GM20000 (cell line): ENCODE data around the gene INHBB.

Source experiments
- DNase-seq: peaks from one replicate; pipeline ENCODE4 v3.0.0; 2012; ENCODE audit warnings: low spot score
- TF ChIP-seq, protein P1 (sequence below): IDR thresholded peaks from 2 replicates; pipeline ENCODE4 v1.5.1; 2012; ENCODE audit warnings: mild to moderate bottlenecking, control low read depth; ENCODE audit errors: extremely low read depth, missing control alignments

The INHBB gene

DNA sequence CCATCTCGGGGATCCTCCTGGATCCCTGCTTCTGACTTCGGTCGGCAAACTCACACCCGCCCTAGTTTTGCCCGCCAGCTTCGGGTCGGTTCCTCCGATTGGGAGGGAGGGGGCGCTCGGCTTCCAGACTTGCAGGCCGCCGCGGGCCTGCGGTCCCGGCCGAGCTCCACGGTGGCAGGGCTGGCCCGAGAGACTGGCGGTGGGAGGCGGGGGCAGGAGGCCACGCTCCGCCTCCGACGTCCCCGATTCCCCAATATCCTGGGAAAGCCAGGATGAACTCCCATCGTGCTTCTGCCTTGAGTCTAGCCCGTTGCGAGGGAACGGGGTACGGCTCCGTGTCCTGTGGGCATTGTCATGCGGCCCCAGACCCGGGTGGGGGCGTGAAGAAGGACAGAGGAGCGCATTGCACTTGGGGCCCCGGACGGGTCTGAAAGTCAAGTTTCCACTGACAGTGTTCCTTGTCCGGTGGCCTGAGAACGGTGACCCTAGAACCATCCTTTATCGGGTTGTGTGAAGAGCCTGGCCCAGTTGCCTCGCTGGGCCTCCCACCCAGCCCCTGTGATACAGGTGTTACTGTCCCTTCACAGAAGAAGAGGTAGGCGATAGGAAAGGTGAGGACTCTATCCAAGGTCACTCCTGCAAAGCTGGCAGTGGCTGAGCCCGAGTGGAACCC lies 2.4 kb upstream of the INHBB start:
- TF ChIP-seq, protein P1, sequence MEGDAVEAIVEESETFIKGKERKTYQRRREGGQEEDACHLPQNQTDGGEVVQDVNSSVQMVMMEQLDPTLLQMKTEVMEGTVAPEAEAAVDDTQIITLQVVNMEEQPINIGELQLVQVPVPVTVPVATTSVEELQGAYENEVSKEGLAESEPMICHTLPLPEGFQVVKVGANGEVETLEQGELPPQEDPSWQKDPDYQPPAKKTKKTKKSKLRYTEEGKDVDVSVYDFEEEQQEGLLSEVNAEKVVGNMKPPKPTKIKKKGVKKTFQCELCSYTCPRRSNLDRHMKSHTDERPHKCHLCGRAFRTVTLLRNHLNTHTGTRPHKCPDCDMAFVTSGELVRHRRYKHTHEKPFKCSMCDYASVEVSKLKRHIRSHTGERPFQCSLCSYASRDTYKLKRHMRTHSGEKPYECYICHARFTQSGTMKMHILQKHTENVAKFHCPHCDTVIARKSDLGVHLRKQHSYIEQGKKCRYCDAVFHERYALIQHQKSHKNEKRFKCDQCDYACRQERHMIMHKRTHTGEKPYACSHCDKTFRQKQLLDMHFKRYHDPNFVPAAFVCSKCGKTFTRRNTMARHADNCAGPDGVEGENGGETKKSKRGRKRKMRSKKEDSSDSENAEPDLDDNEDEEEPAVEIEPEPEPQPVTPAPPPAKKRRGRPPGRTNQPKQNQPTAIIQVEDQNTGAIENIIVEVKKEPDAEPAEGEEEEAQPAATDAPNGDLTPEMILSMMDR = peak; percentile 73
- DNase-seq = peak; percentile 84

DNA sequence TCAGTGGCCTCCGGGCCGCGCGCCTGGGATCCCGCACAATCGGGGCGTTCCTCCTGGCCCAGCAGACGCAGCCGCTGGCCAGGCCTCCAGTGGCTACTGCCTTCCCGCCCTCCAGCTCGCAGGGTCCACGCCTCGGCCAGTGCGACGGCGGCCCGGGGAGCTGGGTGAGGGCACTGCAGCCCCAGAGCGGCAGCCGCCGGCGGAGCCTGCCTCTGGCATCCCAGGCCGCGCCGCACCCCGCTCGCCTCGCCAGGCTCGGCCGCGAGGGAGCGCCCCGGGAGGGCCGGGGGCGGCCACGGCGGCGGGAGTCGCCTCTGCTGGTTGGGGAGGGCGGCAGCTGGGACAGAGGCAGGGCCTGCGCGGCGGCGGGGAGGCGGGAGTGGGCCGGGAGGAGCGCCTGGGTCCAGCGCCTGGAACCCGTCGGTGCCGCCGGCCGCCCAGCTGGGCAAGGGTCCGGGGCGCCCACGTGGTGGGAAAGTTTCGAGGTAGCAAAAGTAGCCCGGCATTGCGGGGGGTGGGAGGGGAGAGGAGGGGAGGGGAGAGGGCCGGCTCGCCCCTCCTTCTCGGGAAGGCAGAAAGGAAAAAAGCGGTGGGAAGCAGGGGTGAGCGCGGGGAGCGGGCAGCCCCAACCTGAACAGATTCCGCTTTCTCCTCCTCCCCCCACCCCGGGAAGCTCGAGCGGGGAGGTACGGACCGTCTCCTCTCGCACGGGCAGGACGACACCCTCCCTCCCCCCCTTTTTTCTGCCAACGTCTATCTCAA lies 1.5 kb upstream of the INHBB start:
- DNase-seq = peak; percentile 50
- TF ChIP-seq, protein P1 = no peak

DNA sequence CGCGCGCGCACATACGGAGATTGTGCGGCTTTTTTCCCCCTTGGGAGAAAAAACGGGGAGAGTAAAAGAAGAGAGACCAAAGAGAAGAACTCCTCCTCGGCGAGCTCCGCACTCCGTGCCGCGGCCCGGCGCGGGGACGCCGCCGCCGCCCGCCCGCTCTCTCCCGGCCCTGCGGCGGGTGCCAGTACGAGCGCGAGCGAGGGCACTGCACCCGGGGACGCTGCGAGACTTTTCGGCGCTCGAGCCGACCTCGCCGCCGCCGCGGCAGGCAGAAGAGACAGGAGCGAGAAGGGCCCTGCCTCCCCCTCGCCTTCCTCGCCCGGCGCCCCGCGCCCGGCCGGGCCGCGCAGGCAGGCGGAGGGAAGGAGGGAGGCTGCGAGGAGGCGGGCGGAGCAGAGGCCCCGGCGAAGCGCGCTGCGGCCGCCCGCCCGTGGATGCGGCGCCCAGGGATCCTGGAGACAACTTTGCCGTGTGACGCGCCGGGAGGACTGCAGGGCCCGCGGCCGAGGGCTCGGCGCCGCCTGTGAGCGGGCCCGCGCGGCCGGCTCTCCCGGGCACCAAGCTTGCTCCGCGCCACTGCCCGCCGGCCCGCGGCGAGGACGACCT lies 857 bp upstream of the INHBB start:
- peak; percentile 59 for DNase-seq
- TF ChIP-seq, protein P1 = no peak

DNA sequence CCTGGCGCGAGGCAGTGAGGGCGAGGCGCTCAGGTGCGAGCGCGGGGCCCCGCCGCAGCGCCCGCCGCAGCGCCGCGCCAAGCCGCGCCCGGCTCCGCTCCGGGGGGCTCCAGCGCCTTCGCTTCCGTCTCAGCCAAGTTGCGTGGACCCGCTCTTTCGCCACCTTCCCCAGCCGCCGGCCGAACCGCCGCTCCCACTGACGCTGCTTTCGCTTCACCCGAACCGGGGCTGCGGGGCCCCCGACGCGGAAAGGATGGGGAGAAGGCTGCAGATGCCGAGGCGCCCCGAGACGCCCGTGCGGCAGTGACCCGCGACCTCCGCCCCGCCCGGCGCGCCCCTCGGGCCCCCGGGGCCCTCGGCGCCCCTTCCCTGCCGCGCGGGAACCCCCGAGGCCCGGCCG lies 328 bp upstream of the INHBB start:
- peak; percentile 54 for DNase-seq
- TF ChIP-seq, protein P1 = no peak

DNA sequence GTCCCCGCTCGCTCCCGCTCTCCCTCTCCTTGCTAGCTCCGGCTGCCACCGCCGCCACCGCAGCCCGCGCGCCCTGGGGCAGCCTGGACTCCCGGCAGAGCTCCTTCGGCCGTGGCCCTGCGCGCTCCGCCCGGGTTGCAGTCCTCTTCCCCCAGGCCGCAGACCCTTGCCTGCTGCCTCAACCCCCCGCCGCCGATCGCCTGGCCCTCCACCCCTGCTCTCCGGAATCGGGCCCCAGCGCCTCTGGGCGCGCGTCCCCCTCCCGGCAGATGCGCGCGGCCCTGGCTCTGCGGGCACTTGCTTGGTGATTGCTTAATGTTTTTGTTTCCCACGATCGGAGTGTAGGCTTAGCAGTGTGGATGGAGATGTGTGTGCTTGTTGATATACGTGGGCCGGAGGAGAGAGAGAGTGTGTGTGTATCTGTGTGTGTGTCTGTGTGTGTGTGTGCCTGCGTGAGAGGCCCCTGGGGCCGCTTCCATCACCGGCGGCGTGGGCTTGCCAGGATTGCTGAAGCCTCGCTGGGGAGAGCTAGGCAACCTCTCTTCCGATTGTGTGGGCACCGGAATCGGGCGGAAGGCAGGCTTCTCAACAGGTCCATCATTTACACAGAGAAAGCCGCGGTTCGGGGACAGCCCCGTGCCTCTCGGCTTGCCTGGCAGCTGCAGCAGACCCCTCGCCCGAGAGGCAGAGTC lies 877 bp downstream of the INHBB start:
- no peak for DNase-seq
- TF ChIP-seq, protein P1 = no peak

DNA sequence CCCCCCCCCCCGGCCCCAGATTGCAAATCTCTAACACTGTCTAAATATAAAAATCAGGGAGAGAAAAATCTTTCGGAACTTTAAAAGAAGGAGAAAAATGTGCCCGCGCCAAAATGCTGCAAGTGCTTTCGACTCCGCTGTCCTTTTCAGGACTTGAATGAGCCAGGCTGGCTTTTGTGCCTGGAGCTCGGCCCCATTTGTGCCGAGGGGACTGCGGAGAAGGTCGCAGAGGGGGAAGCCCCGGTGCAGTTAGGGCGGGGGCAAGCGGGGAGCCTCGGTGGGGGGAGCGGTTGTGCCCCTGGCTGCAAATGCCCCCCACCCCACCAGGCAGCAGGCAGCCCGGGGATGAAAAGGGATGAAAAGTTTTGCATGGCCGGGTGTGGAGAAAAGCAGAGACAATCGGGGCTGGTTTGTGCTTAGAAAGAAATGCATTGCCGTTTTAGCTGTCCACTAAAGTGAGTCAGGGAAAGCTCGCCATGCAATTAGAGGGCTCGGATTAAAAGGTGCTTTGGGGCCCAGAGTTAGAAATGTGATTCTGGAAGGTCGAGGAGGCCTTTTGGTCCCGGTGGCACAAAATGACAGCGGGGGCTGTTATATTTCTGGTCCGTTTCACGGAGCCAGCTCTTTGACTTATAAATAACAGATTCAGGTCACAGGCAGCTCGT lies 1.6 kb downstream of the INHBB start:
- no peak for DNase-seq
- TF ChIP-seq, protein P1 = no peak
